Tibial nerve (tissue), 4 donors: ENCODE data around the gene RTCB. TPM values are rescaled to one million over a fixed set of nuclear protein-coding genes. Genes with fewer than 3 reads are reported as not detected.

Experiments used
- DNase-seq, 2 donors: peaks; one replicate each; pipeline ENCODE4 v3.0.0-alpha.2; 2019; ENCODE audit warnings: low spot score in 2 of 2
- H3K27ac ChIP-seq, 4 donors: fragments of 200-600 bp; sonication (generic) in 3 of 4; one replicate each; pipeline ENCODE4 v1.5.1; 2017 to 2019; ENCODE audit warnings: mild to moderate bottlenecking in 1 of 4
- H3K27me3 ChIP-seq, 2 donors: fragments of 200-600 bp; sonication (generic) in 1 of 2; one replicate each; pipeline versions ENCODE4 v1.5.1 to v1.6.0; 2017 to 2019
- H3K36me3 ChIP-seq, 3 donors: fragments of 200-600 bp; sonication (generic); one replicate each; pipeline ENCODE4 v1.5.1; 2018 to 2019
- H3K4me1 ChIP-seq, 4 donors: fragments of 200-600 bp; sonication (generic) in 3 of 4; one replicate each; pipeline ENCODE4 v1.5.1; 2017 to 2019
- H3K4me3 ChIP-seq, 4 donors: fragments of 200-600 bp; sonication (generic) in 3 of 4; one replicate each; pipeline ENCODE4 v1.5.1; 2017 to 2019; ENCODE audit warnings: mild to moderate bottlenecking in 1 of 4, moderate library complexity in 1 of 4
- H3K9me3 ChIP-seq, 4 donors: fragments of 200-600 bp; sonication (generic) in 3 of 4; one replicate each; pipeline ENCODE4 v1.5.1; 2017 to 2019
- CTCF ChIP-seq, 5 experiments: fragments of 200-600 bp in 3 of 5; fragments of 450-650 bp in 2 of 5; sonication (generic) in 3 of 5; IDR thresholded peaks; one replicate each; pipeline ENCODE4 v1.5.1; 2016 to 2019; ENCODE audit warnings: antibody characterized with exemption in 5 of 5, mild to moderate bottlenecking in 3 of 5, moderate library complexity in 2 of 5
- EP300 ChIP-seq, 2 donors: sonication (generic); formaldehyde crosslinking; IDR thresholded peaks; one replicate each; pipeline ENCODE4 v1.6.1; 2017; ENCODE audit warnings: antibody characterized with exemption in 2 of 2, mild to moderate bottlenecking in 1 of 2
- POLR2A ChIP-seq, 2 donors: fragments of 450-650 bp; IDR thresholded peaks; one replicate each; pipeline ENCODE4 v1.6.1; 2017; ENCODE audit warnings: antibody characterized with exemption in 2 of 2, mild to moderate bottlenecking in 2 of 2, moderate library complexity in 2 of 2
- WGBS, 2 donors: methylation state at CpG; one replicate each; pipeline ENCODE4 v1.1.5; 2018; 5-methylcytosine and 5-hydroxymethylcytosine counted together
- total RNA-seq, 4 donors: library from RNA; depleted of rRNA; stranded (reverse); fragments of >200 nt; gene quantifications; one replicate each; pipeline ENCODE4 v1.1.0, GENCODE V29; 2016

RTCB gene
- total RNA-seq: 10 to 100 TPM; 43.2 to 72.5 (median 49.2) TPM

- Histone ChIP-seq H3K9me3 (no peaks in the 10 kb centered on the region), H3K4me1 (peaks cover 0 to 40% (median 16%) of the 10 kb centered on the region in 4 donors), H3K36me3 (peaks cover 0 to 23% (median 11%) of the 10 kb centered on the region in 3 donors), H3K4me3 (peak within 1 kb of the TSS; percentile 64 to 84 (median 82)), H3K27ac (peak within 1 kb of the TSS in 3 of 4 donors; percentile 66 to 82 (median 80)), H3K27me3 (no peaks in the 10 kb centered on the region)
- TF ChIP-seq CTCF (IDR thresholded peaks at IDR 0.05) (no peak), EP300 (IDR thresholded peaks at IDR 0.05) (peak; percentile 78 to 89), POLR2A (IDR thresholded peaks at IDR 0.05) (peak in 1 of 2 donors; percentile 30)
- WGBS, 2 donors: 1 to 2% methylated on average over 40 of the region's 40 CpGs
- peak; percentile 80 to 85 for DNase-seq
Observed at GRCh38 chr22:32411829-32412592, at the start of gene RTCB. TSS of gene RTCB (minus strand) at chr22:32412247. CDS start at chr22:32412156, 91 bp downstream.

GRCh38 chr22:32457031-32457430 lies 45.0 kb upstream of the RTCB start:
- no peak for DNase-seq
- no peak for TF ChIP-seq CTCF (IDR thresholded peaks at IDR 0.05)
- TF ChIP-seq POLR2A (IDR thresholded peaks at IDR 0.05): no peak
- no peak for TF ChIP-seq EP300 (IDR thresholded peaks at IDR 0.05)
- no peaks in the 10 kb centered on the region for H3K36me3 ChIP-seq
- no peak overlapping the region for H3K4me3 ChIP-seq
- H3K9me3 ChIP-seq: no peaks in the 10 kb centered on the region
- H3K4me1 ChIP-seq: no peaks in the 10 kb centered on the region
- H3K27ac ChIP-seq: no peak overlapping the region
- 84 to 89% methylated on average over 4 of the region's 4 CpGs for WGBS, 2 donors
- peaks cover 0 to 24% of the 10 kb centered on the region in 2 donors for H3K27me3 ChIP-seq

- WGBS, 2 donors: 70 to 81% methylated on average over 4 of the region's 4 CpGs
- Histone ChIP-seq H3K27me3 (no peaks in the 10 kb centered on the region), H3K4me3 (no peak overlapping the region), H3K9me3 (no peaks in the 10 kb centered on the region), H3K27ac (no peak overlapping the region), H3K4me1 (no peaks in the 10 kb centered on the region), H3K36me3 (no peaks in the 10 kb centered on the region)
- TF ChIP-seq CTCF (IDR thresholded peaks at IDR 0.05) (no peak), EP300 (IDR thresholded peaks at IDR 0.05) (no peak), POLR2A (IDR thresholded peaks at IDR 0.05) (no peak)
- DNase-seq: no peak
Observed at GRCh38 chr22:32448980-32449379, 36.9 kb upstream of the RTCB start.

- H3K9me3 ChIP-seq: no peaks in the 10 kb centered on the region
- 44 to 62% methylated on average over 1 of the region's 1 CpG for WGBS, 2 donors
- TF ChIP-seq POLR2A (IDR thresholded peaks at IDR 0.05): no peak
- no peak for TF ChIP-seq EP300 (IDR thresholded peaks at IDR 0.05)
- TF ChIP-seq CTCF (IDR thresholded peaks at IDR 0.05): no peak
- H3K36me3 ChIP-seq: no peaks in the 10 kb centered on the region
- no peak overlapping the region for H3K27ac ChIP-seq
- DNase-seq: no peak
- H3K27me3 ChIP-seq: peaks cover 0 to 4% of the 10 kb centered on the region in 2 donors
- no peaks in the 10 kb centered on the region for H3K4me1 ChIP-seq
- H3K4me3 ChIP-seq: no peak overlapping the region
Observed at GRCh38 chr22:32446321-32446720, 34.3 kb upstream of the RTCB start.

- Histone ChIP-seq H3K36me3 (no peaks in the 10 kb centered on the region), H3K9me3 (no peaks in the 10 kb centered on the region), H3K4me1 (no peaks in the 10 kb centered on the region), H3K27ac (no peak overlapping the region), H3K4me3 (no peak overlapping the region), H3K27me3 (peaks cover 0 to 4% of the 10 kb centered on the region in 2 donors)
- 39 to 59% methylated on average over 6 of the region's 6 CpGs for WGBS, 2 donors
- DNase-seq: no peak
- TF ChIP-seq POLR2A (IDR thresholded peaks at IDR 0.05) (no peak), CTCF (IDR thresholded peaks at IDR 0.05) (peak in 1 of 5 experiments; percentile 11)
Observed at GRCh38 chr22:32444068-32444467, 32.0 kb upstream of the RTCB start.
